ENCODE measurements around the gene PDE6G. TPM values are rescaled to one million over a fixed set of nuclear protein-coding genes. Genes with fewer than 3 reads are reported as not detected.

The PDE6G gene
- total and polyA plus RNA-seq, 2 of the 13 experiments (the other 11 are each of a cell fraction or from before 2014, with no cell fraction given), result 1.4 to 6.7 TPM

DNA sequence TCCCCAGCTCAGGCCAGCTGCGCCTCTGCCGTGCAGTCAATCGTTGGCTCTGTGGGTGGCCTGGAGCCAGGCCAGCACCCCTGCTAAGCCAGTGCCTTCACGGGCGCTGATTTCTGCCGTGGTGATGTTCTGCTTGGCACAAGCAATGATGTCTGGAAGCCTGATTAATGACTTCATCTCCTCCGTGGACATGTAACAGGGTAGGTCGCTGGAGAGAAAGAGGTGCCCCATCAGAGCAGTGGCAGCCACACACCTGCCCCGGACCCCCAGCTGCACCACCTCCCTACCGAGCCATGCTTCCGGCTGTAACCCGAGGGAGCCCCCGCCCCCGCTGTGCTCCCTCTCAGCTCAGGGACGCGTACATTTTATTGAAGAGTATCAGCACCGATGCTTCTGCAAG, 25.3 kb upstream of the PDE6G start:
- Histone ChIP-seq H4K20me1 (ENCODE audit: insufficient read depth, low read length) (no peaks in the 10 kb centered on the region), H3K9ac (ENCODE audit: insufficient read depth, low read depth, low read length) (no peak overlapping the region), H3K36me3 (replicated peaks in 1 of 2; ENCODE audit: control insufficient read depth in 1 of 2, insufficient read depth in 2 of 2, low read length in 2 of 2) (peaks cover 6 to 14% of the 10 kb centered on the region in 2 experiments; a peak in 4 of 5 replicates), H3K9me3 (ENCODE audit: low read length) (no peaks in the 10 kb centered on the region), H3K27me3 (ENCODE audit: control insufficient read depth in 1 of 2, insufficient read depth in 2 of 2, low read length in 2 of 2) (no peaks in the 10 kb centered on the region; a peak in 1 of 5 replicates), H3K4me1 (ENCODE audit: insufficient read depth, low read length) (peaks cover 43% of the 10 kb centered on the region), H2AFZ (ENCODE audit: low read length) (no peak overlapping the region), H3K27ac (ENCODE audit: extremely low read length, insufficient read depth, low read length) (no peak overlapping the region), H3K4me3 (replicated peaks in 1 of 3; ENCODE audit: insufficient read depth in 1 of 3, low read depth in 2 of 3, low read length in 3 of 3) (no peak overlapping the region), H3K79me2 (ENCODE audit: insufficient read depth, low read length) (peaks cover 35% of the 10 kb centered on the region), H3K4me2 (ENCODE audit: low read depth, low read length) (no peak overlapping the region)
- intact Hi-C loops (cut with micrococcal nuclease; ENCODE audit: unreplicated experiment) (no loop called here), in situ Hi-C loops (cut with HindIII; ENCODE audit: extremely low pct_ligation_motif_present, low pct_unique_long_range_greater_than_20kb) (no loop called here)
- TF ChIP-seq NFYC (CRISPR knock-in tag; IDR thresholded peaks at IDR 0.05) (no peak), SOX6 (IDR thresholded peaks at IDR 0.05) (no peak), SOX6 (CRISPR knock-in tag; IDR thresholded peaks at IDR 0.05) (no peak), KMT2B (CRISPR knock-in tag; IDR thresholded peaks at IDR 0.05) (no peak), CBX1 (IDR thresholded peaks at IDR 0.05; ENCODE audit: low read depth) (no peak), PITX1 (CRISPR knock-in tag; IDR thresholded peaks at IDR 0.05) (no peak), ZSCAN30 (CRISPR knock-in tag; IDR thresholded peaks at IDR 0.05) (no peak), SKI (IDR thresholded peaks at IDR 0.05; ENCODE audit: partially characterized antibody) (no peak), ZNF850 (CRISPR knock-in tag; conservative IDR thresholded peaks at IDR 0.05) (no peak), MEIS1 (CRISPR knock-in tag; IDR thresholded peaks at IDR 0.05; ENCODE audit: borderline replicate concordance) (no peak)
- BruUV-seq (replicated peaks), result no TSS peak
- no peak for FAIRE-seq
- WGBS (ENCODE audit: low lambda C conversion rate), result 97% methylated on average over 17 of the region's 17 CpGs
- no peak for DNase-seq (ENCODE audit: low spot score)
- POLR2A ChIA-PET, result interaction anchor here (3.3 to 4.5 kb wide), 3 partner anchors 9 to 31 kb away, joined by 26 to 68 read pairs (median 50); partner anchors contain the start of genes CCDC137, OXLD1 and SLC25A10
- ATAC-seq, result no peak
- CTCF ChIA-PET (ENCODE audit: low intra/inter-chr PET ratio, low total read pairs), result no interaction called here

DNA sequence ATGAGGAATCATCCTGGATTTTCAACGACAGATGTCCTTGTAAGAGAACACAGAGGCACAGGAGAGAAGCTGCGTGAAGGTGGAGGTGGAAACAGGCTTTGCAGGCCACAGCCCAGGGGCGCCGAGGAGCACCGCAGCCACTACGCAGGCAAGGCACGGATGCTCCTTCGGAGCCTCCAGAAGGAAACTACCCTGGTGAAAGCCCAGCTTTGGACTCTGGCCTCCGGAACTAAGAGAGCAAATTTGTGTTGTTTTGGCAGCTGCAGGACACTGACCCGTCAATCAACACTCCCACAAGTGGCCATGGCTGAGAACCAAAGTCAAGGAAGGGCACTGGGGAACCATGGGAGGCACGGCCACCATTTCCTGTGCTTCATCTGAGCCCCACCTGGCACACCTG, 23.8 kb upstream of the PDE6G start:
- no peak overlapping the region for H2AFZ ChIP-seq (ENCODE audit: low read length)
- DNase-seq (ENCODE audit: low spot score), result peak; percentile 38
- peak overlapping the region; percentile 31 for H3K9ac ChIP-seq (ENCODE audit: insufficient read depth, low read depth, low read length)
- H3K9me3 ChIP-seq (ENCODE audit: low read length), result no peaks in the 10 kb centered on the region
- BruUV-seq (replicated peaks), result no TSS peak
- peak overlapping the region in 1 of 3 experiments; percentile 6; a peak in 1 of 6 replicates for H3K4me3 ChIP-seq (replicated peaks in 1 of 3; ENCODE audit: insufficient read depth in 1 of 3, low read depth in 2 of 3, low read length in 3 of 3)
- H3K4me2 ChIP-seq (ENCODE audit: low read depth, low read length), result peak overlapping the region; percentile 46
- H3K4me1 ChIP-seq (ENCODE audit: insufficient read depth, low read length), result peaks cover 39% of the 10 kb centered on the region
- peaks cover 26% of the 10 kb centered on the region for H3K79me2 ChIP-seq (ENCODE audit: insufficient read depth, low read length)
- CTCF ChIA-PET (ENCODE audit: low intra/inter-chr PET ratio, low total read pairs), result no interaction called here
- no peaks in the 10 kb centered on the region; a peak in 1 of 5 replicates for H3K27me3 ChIP-seq (ENCODE audit: control insufficient read depth in 1 of 2, insufficient read depth in 2 of 2, low read length in 2 of 2)
- peaks cover 2% of the 10 kb centered on the region in 2 experiments; a peak in 2 of 5 replicates for H3K36me3 ChIP-seq (replicated peaks in 1 of 2; ENCODE audit: control insufficient read depth in 1 of 2, insufficient read depth in 2 of 2, low read length in 2 of 2)
- WGBS (ENCODE audit: low lambda C conversion rate), result 54% methylated on average over 11 of the region's 11 CpGs
- POLR2A ChIA-PET, result interaction anchor here (1.0 to 3.0 kb wide), 4 partner anchors 13 to 28 kb away, joined by 3 to 13 read pairs (median 4); partner anchors contain the start of genes CCDC137, MRPL12 and OXLD1
- in situ Hi-C loops (cut with HindIII; ENCODE audit: extremely low pct_ligation_motif_present, low pct_unique_long_range_greater_than_20kb) (no loop called here), intact Hi-C loops (cut with micrococcal nuclease; ENCODE audit: unreplicated experiment) (no loop called here)
- ATAC-seq, result no peak; the same call in 2 of the 3 replicates
- FAIRE-seq, result no peak
- H3K27ac ChIP-seq (ENCODE audit: extremely low read length, insufficient read depth, low read length), result peak overlapping the region; percentile 59
- H4K20me1 ChIP-seq (ENCODE audit: insufficient read depth, low read length), result no peaks in the 10 kb centered on the region
- TF ChIP-seq MAX (IDR thresholded peaks at IDR 0.05) (no peak), TOE1 (CRISPR knock-in tag; IDR thresholded peaks at IDR 0.05) (no peak), RBFOX2 (IDR thresholded peaks at IDR 0.05; ENCODE audit: low read depth, low read length) (0 out of 2 replicates have a peak, but pooled peaks have one; percentile 23), POLR2A (IDR thresholded peaks at IDR 0.05; ENCODE audit: insufficient read depth in 1 of 2, low read depth in 2 of 2, low read length in 2 of 2) (0 out of 4 replicates have a peak, but pooled peaks of 1 of the 2 experiments have one; percentile 22), PHF20 (CRISPR knock-in tag; IDR thresholded peaks at IDR 0.05) (peak; percentile 51; the same call in 1 of the 2 replicates), HOXA3 (CRISPR knock-in tag; IDR thresholded peaks at IDR 0.05) (peak; percentile 36; the same call in 1 of the 2 replicates), ATF2 (CRISPR knock-in tag; IDR thresholded peaks at IDR 0.05) (no peak)
